ENCODE data around the gene RNF25.
A peak's percentile ranks its signal among the peaks of the same experiment; 100 is the strongest.

RNF25 gene

GRCh38 chr2:218671097-218671653, 627 bp downstream of the RNF25 start:
- DNase-seq, result peak; percentile 27
- H2BK120ac ChIP-seq (ENCODE audit: low read depth, low read length), result no peak overlapping the region
- H2BK15ac ChIP-seq (replicated peaks; ENCODE audit: low read depth), result no peak overlapping the region
- peak overlapping the region; percentile 93 for H3K4me3 ChIP-seq (ENCODE audit: low read length)
- no peaks in the 10 kb centered on the region for H3K27me3 ChIP-seq (ENCODE audit: insufficient read depth, low read length, poor library complexity)
- H3K36me3 ChIP-seq (ENCODE audit: control insufficient read depth, insufficient read depth, low read length), result peaks cover 2% of the 10 kb centered on the region
- H3K4me2 ChIP-seq (ENCODE audit: low read length), result peak overlapping the region; percentile 3
- WGBS (ENCODE audit: extremely low coverage, insufficient coverage, low lambda C conversion rate), result no CpG with 5 or more reads among the region's 12 CpGs
- H3K79me1 ChIP-seq (ENCODE audit: low read length), result peaks cover 2% of the 10 kb centered on the region
- H3K9ac ChIP-seq (ENCODE audit: low read length), result peak overlapping the region; percentile 84
- H3K23ac ChIP-seq (ENCODE audit: low read length), result no peak overlapping the region
- H4K8ac ChIP-seq (ENCODE audit: low read depth, low read length), result no peak overlapping the region
- H3K79me2 ChIP-seq (ENCODE audit: control insufficient read depth, insufficient read depth, low read length), result peaks cover 2% of the 10 kb centered on the region
- H2BK5ac ChIP-seq (ENCODE audit: low read length), result no peak overlapping the region
- H3K4me1 ChIP-seq (ENCODE audit: control insufficient read depth, low read depth, low read length), result peaks cover 2% of the 10 kb centered on the region
- H3K18ac ChIP-seq (ENCODE audit: low read length), result no peak overlapping the region
- no peak overlapping the region for H2AK5ac ChIP-seq (ENCODE audit: low read length)
- H3K27ac ChIP-seq (ENCODE audit: low read depth, low read length), result no peak overlapping the region
- H3K4ac ChIP-seq (ENCODE audit: low read depth, low read length), result no peak overlapping the region
- H4K5ac ChIP-seq (ENCODE audit: low read length), result no peak overlapping the region
- H3K56ac ChIP-seq (ENCODE audit: low read length), result peak overlapping the region; percentile 97

- Histone ChIP-seq H3K4me3 (ENCODE audit: low read length) (no peak overlapping the region), H4K5ac (ENCODE audit: low read length) (no peak overlapping the region), H3K4me1 (ENCODE audit: control insufficient read depth, low read depth, low read length) (no peaks in the 10 kb centered on the region), H3K9ac (ENCODE audit: low read length) (no peak overlapping the region), H2BK5ac (ENCODE audit: low read length) (no peak overlapping the region), H3K4me2 (ENCODE audit: low read length) (no peak overlapping the region), H3K36me3 (ENCODE audit: control insufficient read depth, insufficient read depth, low read length) (peaks cover 10% of the 10 kb centered on the region), H2BK120ac (ENCODE audit: low read depth, low read length) (no peak overlapping the region), H3K18ac (ENCODE audit: low read length) (no peak overlapping the region), H2AK5ac (ENCODE audit: low read length) (no peak overlapping the region), H3K79me2 (ENCODE audit: control insufficient read depth, insufficient read depth, low read length) (no peaks in the 10 kb centered on the region), H2BK15ac (replicated peaks; ENCODE audit: low read depth) (no peak overlapping the region), H3K27me3 (ENCODE audit: insufficient read depth, low read length, poor library complexity) (no peaks in the 10 kb centered on the region), H4K8ac (ENCODE audit: low read depth, low read length) (no peak overlapping the region), H3K56ac (ENCODE audit: low read length) (no peak overlapping the region), H3K4ac (ENCODE audit: low read depth, low read length) (no peak overlapping the region), H3K27ac (ENCODE audit: low read depth, low read length) (no peak overlapping the region), H3K23ac (ENCODE audit: low read length) (no peak overlapping the region), H3K79me1 (ENCODE audit: low read length) (peaks cover 4% of the 10 kb centered on the region)
- DNase-seq, result no peak
- WGBS (ENCODE audit: extremely low coverage, insufficient coverage, low lambda C conversion rate), result no CpG with 5 or more reads among the region's 7 CpGs
Measured at GRCh38 chr2:218664653-218665052, 7.1 kb downstream of the RNF25 start.

- DNase-seq, result no peak
- H2AK5ac ChIP-seq (ENCODE audit: low read length), result no peak overlapping the region
- no peak overlapping the region for H3K4me3 ChIP-seq (ENCODE audit: low read length)
- no peak overlapping the region for H4K8ac ChIP-seq (ENCODE audit: low read depth, low read length)
- H2BK120ac ChIP-seq (ENCODE audit: low read depth, low read length), result no peak overlapping the region
- H2BK15ac ChIP-seq (replicated peaks; ENCODE audit: low read depth), result no peak overlapping the region
- no peak overlapping the region for H3K4ac ChIP-seq (ENCODE audit: low read depth, low read length)
- WGBS (ENCODE audit: extremely low coverage, insufficient coverage, low lambda C conversion rate), result no CpG with 5 or more reads among the region's 15 CpGs
- H3K79me1 ChIP-seq (ENCODE audit: low read length), result peaks cover 3% of the 10 kb centered on the region
- H3K27me3 ChIP-seq (ENCODE audit: insufficient read depth, low read length, poor library complexity), result no peaks in the 10 kb centered on the region
- no peak overlapping the region for H3K23ac ChIP-seq (ENCODE audit: low read length)
- H3K56ac ChIP-seq (ENCODE audit: low read length), result no peak overlapping the region
- no peak overlapping the region for H3K27ac ChIP-seq (ENCODE audit: low read depth, low read length)
- no peak overlapping the region for H3K4me2 ChIP-seq (ENCODE audit: low read length)
- H3K4me1 ChIP-seq (ENCODE audit: control insufficient read depth, low read depth, low read length), result no peaks in the 10 kb centered on the region
- H3K18ac ChIP-seq (ENCODE audit: low read length), result no peak overlapping the region
- H3K79me2 ChIP-seq (ENCODE audit: control insufficient read depth, insufficient read depth, low read length), result no peaks in the 10 kb centered on the region
- H4K5ac ChIP-seq (ENCODE audit: low read length), result no peak overlapping the region
- no peak overlapping the region for H3K9ac ChIP-seq (ENCODE audit: low read length)
- H3K36me3 ChIP-seq (ENCODE audit: control insufficient read depth, insufficient read depth, low read length), result peaks cover 10% of the 10 kb centered on the region
- H2BK5ac ChIP-seq (ENCODE audit: low read length), result no peak overlapping the region
Measured at GRCh38 chr2:218663901-218664300, 7.9 kb downstream of the RNF25 start.

GRCh38 chr2:218662827-218663226, 9.0 kb downstream of the RNF25 start:
- H3K56ac ChIP-seq (ENCODE audit: low read length), result no peak overlapping the region
- no peak overlapping the region for H4K5ac ChIP-seq (ENCODE audit: low read length)
- WGBS (ENCODE audit: extremely low coverage, insufficient coverage, low lambda C conversion rate), result no CpG with 5 or more reads among the region's 10 CpGs
- H3K27me3 ChIP-seq (ENCODE audit: insufficient read depth, low read length, poor library complexity), result no peaks in the 10 kb centered on the region
- peaks cover 10% of the 10 kb centered on the region for H3K36me3 ChIP-seq (ENCODE audit: control insufficient read depth, insufficient read depth, low read length)
- peaks cover 1% of the 10 kb centered on the region for H3K79me2 ChIP-seq (ENCODE audit: control insufficient read depth, insufficient read depth, low read length)
- DNase-seq, result no peak
- no peak overlapping the region for H3K4me3 ChIP-seq (ENCODE audit: low read length)
- no peak overlapping the region for H3K27ac ChIP-seq (ENCODE audit: low read depth, low read length)
- no peak overlapping the region for H3K23ac ChIP-seq (ENCODE audit: low read length)
- no peak overlapping the region for H3K4ac ChIP-seq (ENCODE audit: low read depth, low read length)
- no peaks in the 10 kb centered on the region for H3K4me1 ChIP-seq (ENCODE audit: control insufficient read depth, low read depth, low read length)
- H4K8ac ChIP-seq (ENCODE audit: low read depth, low read length), result no peak overlapping the region
- H2BK5ac ChIP-seq (ENCODE audit: low read length), result no peak overlapping the region
- H3K79me1 ChIP-seq (ENCODE audit: low read length), result peaks cover 5% of the 10 kb centered on the region
- no peak overlapping the region for H3K4me2 ChIP-seq (ENCODE audit: low read length)
- H2BK15ac ChIP-seq (replicated peaks; ENCODE audit: low read depth), result no peak overlapping the region
- H2AK5ac ChIP-seq (ENCODE audit: low read length), result no peak overlapping the region
- no peak overlapping the region for H2BK120ac ChIP-seq (ENCODE audit: low read depth, low read length)
- H3K18ac ChIP-seq (ENCODE audit: low read length), result no peak overlapping the region
- H3K9ac ChIP-seq (ENCODE audit: low read length), result no peak overlapping the region

- H3K18ac ChIP-seq (ENCODE audit: low read length), result no peak overlapping the region
- WGBS (ENCODE audit: extremely low coverage, insufficient coverage, low lambda C conversion rate), result no CpG with 5 or more reads among the region's 7 CpGs
- H3K79me1 ChIP-seq (ENCODE audit: low read length), result peaks cover 5% of the 10 kb centered on the region
- no peak overlapping the region for H4K8ac ChIP-seq (ENCODE audit: low read depth, low read length)
- peaks cover 8% of the 10 kb centered on the region for H3K36me3 ChIP-seq (ENCODE audit: control insufficient read depth, insufficient read depth, low read length)
- no peak for DNase-seq
- H2AK5ac ChIP-seq (ENCODE audit: low read length), result no peak overlapping the region
- H3K27me3 ChIP-seq (ENCODE audit: insufficient read depth, low read length, poor library complexity), result no peaks in the 10 kb centered on the region
- no peaks in the 10 kb centered on the region for H3K4me1 ChIP-seq (ENCODE audit: control insufficient read depth, low read depth, low read length)
- H2BK5ac ChIP-seq (ENCODE audit: low read length), result no peak overlapping the region
- H3K23ac ChIP-seq (ENCODE audit: low read length), result no peak overlapping the region
- no peak overlapping the region for H3K27ac ChIP-seq (ENCODE audit: low read depth, low read length)
- no peak overlapping the region for H2BK15ac ChIP-seq (replicated peaks; ENCODE audit: low read depth)
- no peak overlapping the region for H3K56ac ChIP-seq (ENCODE audit: low read length)
- no peak overlapping the region for H3K9ac ChIP-seq (ENCODE audit: low read length)
- H3K4me3 ChIP-seq (ENCODE audit: low read length), result no peak overlapping the region
- H3K4ac ChIP-seq (ENCODE audit: low read depth, low read length), result no peak overlapping the region
- no peak overlapping the region for H3K4me2 ChIP-seq (ENCODE audit: low read length)
- H3K79me2 ChIP-seq (ENCODE audit: control insufficient read depth, insufficient read depth, low read length), result peaks cover 3% of the 10 kb centered on the region
- H4K5ac ChIP-seq (ENCODE audit: low read length), result no peak overlapping the region
- H2BK120ac ChIP-seq (ENCODE audit: low read depth, low read length), result no peak overlapping the region
Measured at GRCh38 chr2:218662377-218662776, 9.4 kb downstream of the RNF25 start.

GRCh38 chr2:218659988-218660358, 11.8 kb downstream of the RNF25 start:
- Histone ChIP-seq H2BK120ac (ENCODE audit: low read depth, low read length) (no peak overlapping the region), H3K56ac (ENCODE audit: low read length) (peak overlapping the region; percentile 87), H3K9ac (ENCODE audit: low read length) (peak overlapping the region; percentile 79), H3K4ac (ENCODE audit: low read depth, low read length) (no peak overlapping the region), H3K27me3 (ENCODE audit: insufficient read depth, low read length, poor library complexity) (no peaks in the 10 kb centered on the region), H2BK5ac (ENCODE audit: low read length) (no peak overlapping the region), H2AK5ac (ENCODE audit: low read length) (no peak overlapping the region), H3K4me2 (ENCODE audit: low read length) (peak overlapping the region; percentile 84), H3K27ac (ENCODE audit: low read depth, low read length) (no peak overlapping the region), H3K18ac (ENCODE audit: low read length) (no peak overlapping the region), H3K79me2 (ENCODE audit: control insufficient read depth, insufficient read depth, low read length) (peaks cover 3% of the 10 kb centered on the region), H3K36me3 (ENCODE audit: control insufficient read depth, insufficient read depth, low read length) (peaks cover 11% of the 10 kb centered on the region), H3K79me1 (ENCODE audit: low read length) (peaks cover 11% of the 10 kb centered on the region), H4K5ac (ENCODE audit: low read length) (no peak overlapping the region), H2BK15ac (replicated peaks; ENCODE audit: low read depth) (no peak overlapping the region), H3K23ac (ENCODE audit: low read length) (no peak overlapping the region), H3K4me1 (ENCODE audit: control insufficient read depth, low read depth, low read length) (no peaks in the 10 kb centered on the region), H3K4me3 (ENCODE audit: low read length) (peak overlapping the region; percentile 71), H4K8ac (ENCODE audit: low read depth, low read length) (no peak overlapping the region)
- no peak for DNase-seq
- no CpG with 5 or more reads among the region's 8 CpGs for WGBS (ENCODE audit: extremely low coverage, insufficient coverage, low lambda C conversion rate)

All from mesendoderm (in vitro differentiated cells).